WTC11 (cell line): Measurements from ENCODE around the gene CD109. TPM values are rescaled to one million over a fixed set of nuclear protein-coding genes. Genes with fewer than 3 reads are reported as not detected.

Experiments
- ATAC-seq: fragments of 200-7000 bp; cut with Tn5 transposase; 2 replicates; pipeline ENCODE4 v1.10.0; 2021; ENCODE audit warnings: mild to moderate bottlenecking, moderate library complexity
- CTCF ChIA-PET: fragments of 300-600 bp; sonication (Branson Sonifier 250); formaldehyde crosslinking; loops from one replicate; lab custom pipeline; 2021; ENCODE audit warnings: antibody characterized with exemption; lab: Charles Lee
- POLR2A ChIA-PET: fragments of 350-600 bp; sonication (Branson Sonifier 250); formaldehyde crosslinking; loops from one replicate; lab custom pipeline; 2021; ENCODE audit warnings: antibody characterized with exemption; lab: Charles Lee
- DNase-seq: peaks from one replicate; pipeline ENCODE4 v3.0.0; 2021; ENCODE audit warnings: low spot score
- H3K27ac Mint-ChIP-seq: 2 replicates; pipeline ENCODE4 v1.8.0; 2021; ENCODE audit warnings: mixed read lengths
- H3K27me3 Mint-ChIP-seq: 2 replicates; pipeline ENCODE4 v1.8.0; 2021; ENCODE audit warnings: low read depth, mild to moderate bottlenecking, moderate library complexity, mixed read lengths
- H3K36me3 Mint-ChIP-seq: 2 replicates; pipeline ENCODE4 v1.8.0; 2021; ENCODE audit warnings: mixed read lengths
- H3K4me1 Mint-ChIP-seq: 2 replicates; pipeline ENCODE4 v1.8.0; 2022; ENCODE audit warnings: mixed read lengths
- H3K4me3 Mint-ChIP-seq: 2 replicates; pipeline ENCODE4 v1.8.0; 2021; ENCODE audit warnings: mild to moderate bottlenecking, moderate library complexity, mixed read lengths
- H3K9me3 Mint-ChIP-seq: 2 replicates; pipeline ENCODE4 v1.8.0; 2021; ENCODE audit warnings: mixed read lengths
- AR ChIP-seq: fragments of 250-450 bp; sonication (Bioruptor Pico); IDR thresholded peaks from 2 replicates; pipeline ENCODE4 v1.9.0; 2021; ENCODE audit warnings: mild to moderate bottlenecking
- ATF2 ChIP-seq: sonication (generic); formaldehyde crosslinking; IDR thresholded peaks from 2 replicates; pipeline ENCODE4 v1.8.1; 2022; ENCODE audit warnings: low read depth, missing genetic modification reagents, borderline replicate concordance
- ATF6 ChIP-seq: sonication (generic); formaldehyde crosslinking; IDR thresholded peaks from 2 replicates; pipeline ENCODE4 v1.8.1; 2023; ENCODE audit warnings: mild to moderate bottlenecking, missing genetic modification reagents
- E2F4 ChIP-seq: sonication (generic); formaldehyde crosslinking; IDR thresholded peaks from 2 replicates; pipeline ENCODE4 v1.8.1; 2022; ENCODE audit warnings: low read depth, mild to moderate bottlenecking, moderate library complexity, missing genetic modification reagents, borderline replicate concordance
- ERG ChIP-seq: fragments of 250-450 bp; sonication (Bioruptor Pico); IDR thresholded peaks from 2 replicates; pipeline ENCODE4 v1.8.0; 2021; ENCODE audit warnings: mild to moderate bottlenecking
- GTF2I ChIP-seq: fragments of 250-450 bp; sonication (Bioruptor Pico); conservative IDR thresholded peaks from 2 replicates; pipeline ENCODE4 v1.4.0; 2021; ENCODE audit warnings: mild to moderate bottlenecking
- IRF1 ChIP-seq: sonication (generic); formaldehyde crosslinking; IDR thresholded peaks from 2 replicates; pipeline ENCODE4 v1.8.0; 2023; ENCODE audit warnings: missing genetic modification reagents
- NFYB ChIP-seq: sonication (generic); formaldehyde crosslinking; conservative IDR thresholded peaks from 2 replicates; pipeline ENCODE4 v1.8.0; 2022; ENCODE audit warnings: low read depth, missing genetic modification reagents
- USF2 ChIP-seq: sonication (generic); formaldehyde crosslinking; IDR thresholded peaks from 2 replicates; pipeline ENCODE4 v1.8.1; 2023; ENCODE audit warnings: mild to moderate bottlenecking, missing genetic modification reagents, moderate library complexity
- ZMAT4 ChIP-seq: fragments of 250-450 bp; sonication (Bioruptor Pico); IDR thresholded peaks from 2 replicates; pipeline ENCODE4 v1.9.0; 2021; ENCODE audit warnings: mild to moderate bottlenecking
- ZNF532 ChIP-seq: fragments of 250-450 bp; sonication (Bioruptor Pico); IDR thresholded peaks from 2 replicates; pipeline ENCODE4 v1.9.0; 2021; ENCODE audit warnings: mild to moderate bottlenecking, borderline replicate concordance
- total RNA-seq: library from RNA; stranded (reverse); gene quantifications from 3 replicates; pipeline ENCODE4 v1.2.3, GENCODE V29; 2021

CD109 gene
- total RNA-seq, 1 experiment from 2014 or later, result 4.5 TPM

- TF ChIP-seq ZNF532 (no peak), ZMAT4 (CRISPR knock-in tag) (no peak), USF2 (CRISPR knock-in tag) (no peak), ATF6 (CRISPR knock-in tag) (no peak), NFYB (CRISPR knock-in tag) (no peak)
Measured at GRCh38 chr6:73734832-73735453, 38.9 kb downstream of the CD109 start (continued).

- H3K4me3 Mint-ChIP-seq, result no peak overlapping the region
- TF ChIP-seq E2F4 (CRISPR knock-in tag) (no peak), ATF2 (CRISPR knock-in tag) (no peak), AR (CRISPR knock-in tag) (no peak), ERG (CRISPR knock-in tag) (no peak), GTF2I (no peak), IRF1 (CRISPR knock-in tag) (no peak)
- TF ChIP-seq, all 79 proteins: peak for 0
- Mint-ChIP-seq H3K36me3 (no peaks in the 10 kb centered on the region), H3K27ac (no peak overlapping the region), H3K4me1 (peaks cover 2% of the 10 kb centered on the region; the same call in 1 of the 2 replicates), H3K9me3 (no peaks in the 10 kb centered on the region), H3K27me3 (no peaks in the 10 kb centered on the region)
- CTCF ChIA-PET, result interaction anchor here (0.6 to 2.5 kb wide), 22 partner anchors 10 to 1473 kb away, joined by 3 to 18 read pairs (median 4); partner anchors contain the start of gene SLC17A5
- POLR2A ChIA-PET, result no interaction called here
- DNase-seq, result no peak
- no peak for ATAC-seq
Measured at GRCh38 chr6:73738367-73739028, 42.5 kb downstream of the CD109 start.
